Spleen (tissue), 11 donors: Measurements from ENCODE around the gene INSYN1. TPM values are rescaled to one million over a fixed set of nuclear protein-coding genes. Genes with fewer than 3 reads are reported as not detected.

Experiments used
- DNase-seq: peaks from one replicate; pipeline ENCODE4 v3.0.0-alpha.2; 2020
- H3K27ac ChIP-seq, 8 donors: fragments of 200-600 bp; sonication (generic) in 7 of 8; 1 replicate in 4 of 8; 2 replicates in 4 of 8; pipeline versions ENCODE4 v1.5.0 to v1.8.0; 2016 to 2021; ENCODE audit warnings: inconsistent platforms in 4 of 8, mild to moderate bottlenecking in 4 of 8, moderate library complexity in 1 of 8
- H3K27me3 ChIP-seq, 7 donors: fragments of 200-600 bp; sonication (generic) in 6 of 7; replicated peaks in 1 of 7; 1 replicate in 4 of 7; 2 replicates in 3 of 7; pipeline versions ENCODE4 v1.5.0 to v1.8.0; 2016 to 2021; ENCODE audit warnings: inconsistent platforms in 3 of 7, mild to moderate bottlenecking in 1 of 7
- H3K36me3 ChIP-seq, 6 donors: fragments of 200-600 bp; sonication (generic) in 5 of 6; 1 replicate in 4 of 6; 2 replicates in 2 of 6; pipeline versions ENCODE4 v1.5.0 to v1.8.0; 2016 to 2021; ENCODE audit warnings: inconsistent platforms in 2 of 6
- H3K4me1 ChIP-seq, 6 donors: fragments of 200-600 bp; sonication (generic) in 5 of 6; 1 replicate in 3 of 6; 2 replicates in 3 of 6; pipeline versions ENCODE4 v1.5.0 to v1.8.0; 2016 to 2021; ENCODE audit warnings: inconsistent platforms in 3 of 6
- H3K4me3 ChIP-seq, 8 donors: fragments of 200-600 bp; sonication (generic) in 7 of 8; 1 replicate in 4 of 8; 2 replicates in 4 of 8; pipeline versions ENCODE4 v1.5.0 to v1.8.0; 2016 to 2021; ENCODE audit warnings: inconsistent platforms in 4 of 8, mild to moderate bottlenecking in 4 of 8, moderate library complexity in 2 of 8
- H3K9me3 ChIP-seq, 8 donors: fragments of 200-600 bp; sonication (generic) in 7 of 8; 1 replicate in 4 of 8; 2 replicates in 4 of 8; pipeline versions ENCODE4 v1.5.0 to v1.8.0; 2016 to 2021; ENCODE audit warnings: inconsistent platforms in 4 of 8
- POLR2A ChIP-seq, 3 donors: fragments of 450-650 bp; IDR thresholded peaks; one replicate each; pipeline ENCODE4 v1.5.1; 2017; ENCODE audit warnings: antibody characterized with exemption in 3 of 3, mild to moderate bottlenecking in 1 of 3
- POLR2AphosphoS5 ChIP-seq, 3 donors: sonication (generic); formaldehyde crosslinking; IDR thresholded peaks; one replicate each; pipeline ENCODE4 v1.5.1; 2017; ENCODE audit warnings: antibody characterized with exemption in 3 of 3
- WGBS, 5 donors: extraction: QIAGEN DNeasy Blood & Tissue Kit in 3 of 5; methylation state at CpG; one replicate each; pipeline versions ENCODE4 v1.1.5 to v1.1.7; 2013 to 2018; 5-methylcytosine and 5-hydroxymethylcytosine counted together
- intact Hi-C: fragments of 100-400 bp; cut with DNase I; formaldehyde crosslinking; loops from one replicate; pipeline ENCODE4 v1.15.0; 2023; ENCODE audit warnings: low total_unique reads
- polyA plus RNA-seq, 3 donors: library from polyadenylated mRNA; stranded (reverse); fragments of 200-250 nt; gene quantifications; one replicate each; pipeline ENCODE4 v1.2.1, GENCODE V29; 2013
- total RNA-seq, 7 donors: library from RNA; depleted of rRNA in 3 of 7; stranded (reverse); fragments of >200 nt in 3 of 7; fragmentation: NEBNext Ultra II Directional in 4 of 7; extraction: Animal tissue kit (Norgen Biotek cat#: 25700) in 4 of 7; gene quantifications; one replicate each; pipeline versions ENCODE4 v1.1.0 to v1.2.1, GENCODE V29; 2016 to 2021
- TF ChIP-seq, protein P1 (sequence below), 11 experiments: fragments of 200-600 bp in 7 of 11; fragments of 450-650 bp in 4 of 11; sonication (generic) in 4 of 11; IDR thresholded peaks in 8 of 11; conservative IDR thresholded peaks in 3 of 11; 1 replicate in 7 of 11; 2 replicates in 4 of 11; pipeline versions ENCODE4 v1.4.0 to v1.8.0; 2016 to 2021; ENCODE audit warnings: antibody characterized with exemption in 11 of 11, inconsistent platforms in 4 of 11, mild to moderate bottlenecking in 1 of 11
- donor health status: healthy with polysubstance abuse.
- donor health status: DM: no; HTN: no; CAD: no; lungs with moderate emphysema.
- donor health status: DM: no; HTN: no; CAD: no.
- donor health status: Bipolar disorder and iron deficiency.
- donor health status: healthy.
- donor health status: DM: no; HTN: no; CAD: no.
- donor health status: DM: yes; HTN: yes; CAD: no.

INSYN1 gene
- total and polyA plus RNA-seq, 10 donors = 0.11 to 2.8 (median 0.74) TPM; not detected in 1

DNA sequence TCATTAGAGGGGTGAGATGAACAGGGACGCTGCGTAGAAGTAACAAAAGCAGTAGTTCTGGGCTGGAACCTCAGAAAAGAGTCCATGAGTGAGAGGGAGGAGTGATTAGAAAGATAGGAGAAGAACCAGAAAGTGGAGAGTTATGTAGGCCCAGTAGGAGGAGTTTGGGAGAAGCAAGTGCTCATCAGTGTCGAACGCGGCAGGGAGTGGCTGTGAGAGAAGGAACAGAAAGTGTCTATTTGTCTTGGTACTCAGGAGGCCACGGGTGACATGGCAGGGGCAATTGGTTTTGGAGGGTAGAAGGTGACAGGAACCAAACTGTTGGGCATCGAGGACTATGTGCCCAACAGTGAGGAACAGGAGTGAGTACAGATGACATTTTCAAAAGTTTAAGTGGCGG lies 1.3 kb upstream of the INSYN1 start:
- 71 to 84% (median 79%) methylated on average over 8 of the region's 8 CpGs for WGBS, 5 donors
- peaks cover 0 to 96% (median 26%) of the 10 kb centered on the region in 7 donors for H3K27me3 ChIP-seq
- no peak for DNase-seq

DNA sequence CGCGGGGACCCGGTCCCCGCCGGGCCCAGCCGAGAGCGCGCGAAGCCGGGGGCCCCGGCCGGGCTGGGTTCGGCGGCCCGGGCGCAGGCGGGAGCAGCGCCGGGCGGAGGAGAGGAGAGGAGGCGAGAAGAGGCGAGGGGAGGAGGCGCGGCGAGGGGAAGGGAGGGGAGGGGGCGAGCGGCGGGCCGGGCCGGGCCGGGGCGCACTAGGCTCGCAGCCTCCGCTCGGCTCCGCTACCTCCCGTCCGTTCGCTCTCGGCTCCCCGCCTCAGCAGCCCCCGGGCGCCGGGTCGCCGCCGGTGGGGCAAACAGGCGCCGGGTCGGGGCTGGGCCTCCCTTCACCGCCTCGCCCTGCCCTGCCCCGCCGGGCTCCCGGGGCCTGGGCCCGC lies 351 bp downstream of the INSYN1 start:
- Histone ChIP-seq H3K4me1 (peaks cover 4 to 23% (median 14%) of the 10 kb centered on the region in 6 donors), H3K27ac (no peak overlapping the region), H3K27me3 (peaks cover 0 to 96% (median 26%) of the 10 kb centered on the region in 7 donors), H3K9me3 (no peaks in the 10 kb centered on the region), H3K4me3 (peak overlapping the region in 7 of 8 donors; percentile 15 to 63 (median 33)), H3K36me3 (no peaks in the 10 kb centered on the region)
- DNase-seq = peak; percentile 37
- intact Hi-C loops = no loop called here
- WGBS, 5 donors = 0 to 3% (median 1%) methylated on average over 1 to 56 of the region's 56 CpGs
- TF ChIP-seq POLR2AphosphoS5 (IDR thresholded peaks at IDR 0.05) (no peak), POLR2A (IDR thresholded peaks at IDR 0.05) (no peak)
- TF ChIP-seq, protein P1, sequence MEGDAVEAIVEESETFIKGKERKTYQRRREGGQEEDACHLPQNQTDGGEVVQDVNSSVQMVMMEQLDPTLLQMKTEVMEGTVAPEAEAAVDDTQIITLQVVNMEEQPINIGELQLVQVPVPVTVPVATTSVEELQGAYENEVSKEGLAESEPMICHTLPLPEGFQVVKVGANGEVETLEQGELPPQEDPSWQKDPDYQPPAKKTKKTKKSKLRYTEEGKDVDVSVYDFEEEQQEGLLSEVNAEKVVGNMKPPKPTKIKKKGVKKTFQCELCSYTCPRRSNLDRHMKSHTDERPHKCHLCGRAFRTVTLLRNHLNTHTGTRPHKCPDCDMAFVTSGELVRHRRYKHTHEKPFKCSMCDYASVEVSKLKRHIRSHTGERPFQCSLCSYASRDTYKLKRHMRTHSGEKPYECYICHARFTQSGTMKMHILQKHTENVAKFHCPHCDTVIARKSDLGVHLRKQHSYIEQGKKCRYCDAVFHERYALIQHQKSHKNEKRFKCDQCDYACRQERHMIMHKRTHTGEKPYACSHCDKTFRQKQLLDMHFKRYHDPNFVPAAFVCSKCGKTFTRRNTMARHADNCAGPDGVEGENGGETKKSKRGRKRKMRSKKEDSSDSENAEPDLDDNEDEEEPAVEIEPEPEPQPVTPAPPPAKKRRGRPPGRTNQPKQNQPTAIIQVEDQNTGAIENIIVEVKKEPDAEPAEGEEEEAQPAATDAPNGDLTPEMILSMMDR (IDR thresholded peaks at IDR 0.05 in 8 of 11, conservative IDR thresholded peaks at IDR 0.05 in 3 of 11) = no peak

More for the DNA sequence above, 1.3 kb upstream of the INSYN1 start:
- no peak overlapping the region for H3K4me3 ChIP-seq
- TF ChIP-seq, protein P1 (IDR thresholded peaks at IDR 0.05 in 8 of 11, conservative IDR thresholded peaks at IDR 0.05 in 3 of 11) = no peak
- TF ChIP-seq POLR2A (IDR thresholded peaks at IDR 0.05) (no peak), POLR2AphosphoS5 (IDR thresholded peaks at IDR 0.05) (no peak)
- H3K9me3 ChIP-seq = no peaks in the 10 kb centered on the region
- no peaks in the 10 kb centered on the region for H3K36me3 ChIP-seq
- no peak overlapping the region for H3K27ac ChIP-seq
- intact Hi-C loops = no loop called here
- H3K4me1 ChIP-seq = peaks cover 4 to 28% (median 14%) of the 10 kb centered on the region in 6 donors

DNA sequence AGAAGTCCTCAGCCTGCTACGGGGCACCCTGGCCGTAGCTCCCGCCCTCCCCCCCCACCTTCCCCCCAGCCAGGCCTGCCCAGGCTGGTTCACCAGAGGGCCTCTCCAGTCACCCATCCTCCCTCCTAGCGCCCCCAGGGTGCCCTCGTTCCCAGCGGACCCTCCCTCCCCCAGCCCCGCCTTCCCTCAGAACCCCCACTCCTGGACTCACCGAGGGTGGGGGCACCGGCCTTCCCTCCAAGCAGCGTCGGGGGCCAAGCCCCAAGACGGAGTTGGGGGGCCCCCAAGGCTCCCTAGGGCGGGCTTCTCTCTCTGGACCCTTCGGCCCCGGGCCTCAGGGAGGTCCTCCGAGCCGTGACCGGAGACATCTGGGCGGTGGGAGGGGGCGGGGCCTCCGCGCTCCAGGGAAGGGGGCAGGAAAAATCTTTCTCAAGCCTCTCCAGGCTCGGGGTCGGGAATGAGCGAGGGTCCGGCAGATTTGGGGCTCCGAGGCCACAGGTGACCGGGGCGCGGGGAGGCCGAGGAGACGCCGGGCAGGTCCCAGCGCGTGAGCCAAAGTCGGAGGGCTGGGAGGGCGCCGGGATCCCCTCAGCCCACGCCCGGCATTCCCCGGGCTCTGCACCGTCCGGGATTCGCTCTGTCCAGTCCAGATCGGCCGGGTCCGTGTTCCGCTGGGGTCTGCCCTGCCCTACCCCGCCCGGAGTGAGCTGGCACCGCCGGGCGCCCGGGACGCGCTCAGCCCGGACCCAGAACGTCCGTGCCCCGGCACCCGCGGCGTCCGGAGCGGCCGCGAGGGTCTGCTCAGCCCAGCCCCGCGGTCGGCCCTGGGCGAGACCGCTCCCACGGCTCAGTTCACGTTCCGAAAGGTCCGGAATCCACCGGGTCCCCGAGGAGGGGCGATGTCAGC lies 999 bp downstream of the INSYN1 start:
- DNase-seq = peak; percentile 43
- Histone ChIP-seq H3K27me3 (peaks cover 0 to 96% (median 26%) of the 10 kb centered on the region in 7 donors), H3K9me3 (no peaks in the 10 kb centered on the region), H3K36me3 (no peaks in the 10 kb centered on the region), H3K27ac (no peak overlapping the region), H3K4me1 (peaks cover 4 to 24% (median 15%) of the 10 kb centered on the region in 6 donors), H3K4me3 (peak overlapping the region; percentile 13 to 63 (median 30))
- TF ChIP-seq, protein P1 (IDR thresholded peaks at IDR 0.05 in 8 of 11, conservative IDR thresholded peaks at IDR 0.05 in 3 of 11) = no peak
- TF ChIP-seq POLR2AphosphoS5 (IDR thresholded peaks at IDR 0.05) (no peak), POLR2A (IDR thresholded peaks at IDR 0.05) (no peak)
- WGBS, 5 donors = 1 to 3% (median 2%) methylated on average over 22 to 79 of the region's 79 CpGs
- intact Hi-C loops = no loop called here

DNA sequence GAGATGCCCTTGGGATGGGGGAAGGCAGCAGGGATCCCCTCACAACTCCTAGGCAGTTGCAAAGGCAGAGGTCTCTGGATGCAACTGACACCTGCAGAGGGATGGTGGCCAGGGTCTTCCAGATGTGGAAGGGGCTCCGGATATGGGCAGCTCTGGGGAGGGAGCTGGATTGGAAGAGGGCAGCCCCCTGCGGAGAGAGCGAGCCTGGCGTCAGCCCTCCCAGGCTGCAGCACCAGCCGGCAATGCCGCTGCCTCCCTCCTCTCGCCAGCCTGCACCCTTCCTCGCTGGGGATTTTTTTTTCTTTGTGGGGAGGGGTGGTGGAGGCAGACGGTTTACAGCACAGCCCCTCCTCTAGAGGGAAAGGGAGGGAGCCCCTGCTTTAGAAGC lies 1.6 kb downstream of the INSYN1 start:
- H3K9me3 ChIP-seq = no peaks in the 10 kb centered on the region
- H3K4me3 ChIP-seq = peak overlapping the region in 2 of 8 donors; percentile 48 to 63
- WGBS, 5 donors = 12 to 17% (median 16%) methylated on average over 4 to 9 of the region's 9 CpGs
- no peaks in the 10 kb centered on the region for H3K36me3 ChIP-seq
- TF ChIP-seq, protein P1 (IDR thresholded peaks at IDR 0.05 in 8 of 11, conservative IDR thresholded peaks at IDR 0.05 in 3 of 11) = no peak
- no peak for TF ChIP-seq POLR2AphosphoS5 (IDR thresholded peaks at IDR 0.05)
- no peak for TF ChIP-seq POLR2A (IDR thresholded peaks at IDR 0.05)
- DNase-seq = no peak
- no peak overlapping the region for H3K27ac ChIP-seq
- peaks cover 7 to 30% (median 21%) of the 10 kb centered on the region in 6 donors for H3K4me1 ChIP-seq
- peaks cover 0 to 96% (median 26%) of the 10 kb centered on the region in 7 donors for H3K27me3 ChIP-seq
- intact Hi-C loops = no loop called here
